ENCODE measurements around the gene SESN1.

SESN1 gene

GRCh38 chr6:109060571-109060970, 34.1 kb downstream of the SESN1 start:
- no peak for DNase-seq (ENCODE audit: low read depth in 2 of 2)

GRCh38 chr6:109059571-109060021, 35.0 kb downstream of the SESN1 start:
- DNase-seq (ENCODE audit: low read depth in 2 of 2): no peak

GRCh38 chr6:109059153-109059552, 35.5 kb downstream of the SESN1 start:
- DNase-seq (ENCODE audit: low read depth in 2 of 2): no peak

- no peak for DNase-seq (ENCODE audit: low read depth in 2 of 2)
Observed at GRCh38 chr6:109058620-109059019, 36.0 kb downstream of the SESN1 start.

GRCh38 chr6:109056661-109057060, 38.0 kb downstream of the SESN1 start:
- DNase-seq (ENCODE audit: low read depth in 2 of 2): no peak

GRCh38 chr6:109055771-109056235, 38.8 kb downstream of the SESN1 start:
- DNase-seq (ENCODE audit: low read depth in 2 of 2): no peak

- DNase-seq (ENCODE audit: low read depth in 2 of 2): no peak
Observed at GRCh38 chr6:109053336-109053735, 41.3 kb downstream of the SESN1 start.

GRCh38 chr6:109052852-109053251, 41.8 kb downstream of the SESN1 start:
- no peak for DNase-seq (ENCODE audit: low read depth in 2 of 2)

- DNase-seq (ENCODE audit: low read depth in 2 of 2): no peak
Observed at GRCh38 chr6:109052018-109052651, 42.5 kb downstream of the SESN1 start.

GRCh38 chr6:109051301-109052017, 43.2 kb downstream of the SESN1 start:
- DNase-seq (ENCODE audit: low read depth in 2 of 2): no peak

GRCh38 chr6:109050447-109051102, 44.1 kb downstream of the SESN1 start:
- no peak for DNase-seq (ENCODE audit: low read depth in 2 of 2)

- DNase-seq (ENCODE audit: low read depth in 2 of 2): no peak
Observed at GRCh38 chr6:109050012-109050411, 44.6 kb downstream of the SESN1 start.

GRCh38 chr6:109048670-109049415, 45.8 kb downstream of the SESN1 start:
- no peak for DNase-seq (ENCODE audit: low read depth in 2 of 2)

GRCh38 chr6:109048176-109048575, 46.5 kb downstream of the SESN1 start:
- no peak for DNase-seq (ENCODE audit: low read depth in 2 of 2)

- DNase-seq (ENCODE audit: low read depth in 2 of 2): no peak
Observed at GRCh38 chr6:109045493-109045892, 49.2 kb downstream of the SESN1 start.

GRCh38 chr6:109039795-109040194, 54.9 kb downstream of the SESN1 start:
- no peak for DNase-seq (ENCODE audit: low read depth in 2 of 2)

- DNase-seq (ENCODE audit: low read depth in 2 of 2): no peak
Observed at GRCh38 chr6:109038837-109039398, 55.7 kb downstream of the SESN1 start.

- DNase-seq (ENCODE audit: low read depth in 2 of 2): no peak
Observed at GRCh38 chr6:109036574-109037294, 57.9 kb downstream of the SESN1 start.

GRCh38 chr6:109034526-109034925, 60.1 kb downstream of the SESN1 start:
- no peak for DNase-seq (ENCODE audit: low read depth in 2 of 2)

GRCh38 chr6:109033655-109034054, 61.0 kb downstream of the SESN1 start:
- no peak for DNase-seq (ENCODE audit: low read depth in 2 of 2)

- no peak for DNase-seq (ENCODE audit: low read depth in 2 of 2)
Observed at GRCh38 chr6:109031416-109031815, 63.2 kb downstream of the SESN1 start.
